Hippocampal formation (tissue), 2 donors: Measurements from ENCODE around the gene GSPT1.
"Not testable (repeated sequence)": the region's sequence is repeated elsewhere in the genome, so short reads cannot be mapped to it uniquely, and the experiment has no call there.

Experiments
- DNase-seq, 2 donors: peaks; one replicate each; lab custom pipeline; 2025; lab: John Stamatoyannopoulos, UW

GSPT1 gene

DNA sequence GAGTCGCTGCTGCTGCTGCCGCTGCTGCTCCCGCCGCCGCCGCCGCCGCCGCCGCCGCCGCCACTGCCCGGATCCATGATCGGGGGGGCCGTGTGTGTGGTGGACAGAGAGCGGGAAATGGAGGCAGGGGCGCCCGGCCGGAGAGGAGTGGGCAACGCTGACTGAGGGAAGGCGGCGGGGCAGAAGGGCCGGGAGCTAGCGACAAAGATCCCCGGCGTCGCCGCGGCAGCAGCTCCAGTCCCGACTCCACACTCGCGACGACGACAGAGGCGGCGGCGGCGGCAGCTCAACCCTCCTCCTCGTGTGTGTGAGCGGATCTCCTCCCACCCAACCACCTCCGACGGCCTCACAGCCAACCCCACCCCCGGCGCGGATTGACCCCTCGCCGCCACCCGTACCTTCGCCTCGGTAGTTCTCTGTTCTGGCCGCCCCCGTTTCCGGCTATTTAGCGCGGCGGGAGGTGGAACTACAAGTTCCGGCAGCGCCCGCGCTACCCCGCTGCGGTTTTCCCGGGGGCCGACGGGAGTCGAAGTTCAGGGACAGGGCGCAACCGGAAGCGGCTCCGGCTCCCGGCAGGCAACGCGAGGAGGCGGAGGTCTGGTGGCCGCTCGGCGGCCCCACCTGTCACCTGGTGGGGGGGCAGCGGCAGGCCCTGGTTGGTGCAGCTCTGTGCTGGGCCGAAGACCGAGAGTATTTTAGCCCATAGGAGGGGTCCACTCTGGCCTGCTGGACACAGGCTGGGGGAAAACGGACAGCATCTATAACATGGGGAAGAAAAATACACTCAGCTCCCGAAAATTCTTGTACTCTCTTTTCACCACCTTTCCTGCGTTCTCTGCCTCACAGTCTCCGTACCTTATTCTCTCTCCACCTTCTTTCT lies at the start of gene GSPT1:
TSS of gene GSPT1 (minus strand) at position 313 of the 880 bp plus-strand sequence. CDS start at position 77, 236 bp downstream.
- DNase-seq = peak; percentile 95 to 97

DNA sequence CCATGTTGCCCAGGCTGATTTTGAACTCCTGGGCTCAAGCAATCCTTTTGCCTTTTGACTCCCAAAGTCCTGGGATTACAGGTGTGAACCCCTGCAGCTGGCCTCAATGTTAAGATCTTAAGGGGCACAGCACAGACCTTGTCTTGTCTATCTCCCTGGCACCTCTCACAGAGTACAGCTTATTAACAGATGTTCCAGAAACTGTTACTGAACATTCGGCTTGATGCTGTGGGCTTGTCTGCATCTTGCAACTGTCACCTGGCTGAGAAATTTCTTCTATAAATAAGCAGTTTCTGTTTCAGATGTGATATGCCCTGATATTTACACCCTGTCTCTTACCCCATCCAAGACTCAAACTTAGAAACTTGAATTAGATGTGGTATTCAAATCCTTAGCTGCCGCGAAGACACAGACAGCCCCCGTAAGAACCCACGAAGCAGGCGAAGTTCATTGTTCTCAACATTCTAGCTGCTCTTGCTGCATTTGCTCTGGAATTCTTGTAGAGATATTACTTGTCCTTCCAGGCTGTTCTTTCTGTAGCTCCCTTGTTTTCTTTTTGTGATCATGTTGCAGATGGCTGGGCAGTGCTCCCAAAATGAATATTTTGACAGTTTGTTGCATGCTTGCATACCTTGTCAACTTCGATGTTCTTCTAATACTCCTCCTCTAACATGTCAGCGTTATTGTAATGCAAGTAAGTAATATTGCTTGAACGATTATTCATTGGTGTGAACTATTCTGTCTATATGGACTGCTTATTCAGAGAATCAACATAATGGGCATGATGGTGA lies 49.2 kb upstream of the GSPT1 start, which contains the start of gene TNFRSF17:
TSS of gene TNFRSF17 (plus strand) at position 450 of the 791 bp plus-strand sequence. CDS start at position 565, 115 bp downstream.
- DNase-seq = no peak

DNA sequence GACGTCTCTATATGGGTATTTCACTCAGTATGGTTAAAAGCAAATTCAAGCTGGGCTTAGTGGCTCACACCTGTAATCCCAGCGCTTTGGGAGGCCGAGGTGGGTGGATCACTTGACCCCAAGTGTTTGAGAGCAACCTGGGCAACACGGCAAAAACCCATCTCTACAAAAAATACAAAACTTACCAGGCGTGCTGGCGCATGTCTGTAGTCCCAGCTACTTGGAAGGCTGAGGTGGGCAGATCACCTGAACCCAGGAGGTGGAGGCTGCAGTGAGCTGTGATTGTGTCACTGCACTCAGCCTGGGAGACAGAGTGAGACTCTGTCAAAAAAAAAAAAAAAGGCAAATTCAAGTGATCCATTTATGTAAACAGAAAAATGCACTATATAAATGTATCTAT lies 48.0 kb upstream of the GSPT1 start:
- DNase-seq = no peak

DNA sequence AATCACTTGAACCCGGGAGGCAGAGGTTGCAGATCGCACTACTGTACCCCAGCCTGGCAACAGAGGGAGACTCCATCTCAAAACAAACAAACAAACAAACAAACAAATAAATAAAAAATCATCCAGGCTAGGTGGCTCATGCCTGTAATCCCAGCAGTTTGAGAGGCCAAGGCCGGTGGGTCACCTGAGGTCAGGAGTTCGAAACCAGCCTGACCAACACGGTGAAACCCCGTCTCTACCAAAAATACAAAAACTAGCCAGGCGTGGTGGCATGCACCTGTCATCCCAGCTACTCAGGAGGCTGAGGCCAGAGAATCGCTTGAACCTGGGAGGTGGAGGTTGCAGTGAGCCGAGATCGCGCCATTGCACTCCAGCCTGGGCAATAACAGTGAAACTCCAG lies 47.2 kb upstream of the GSPT1 start:
- DNase-seq = not testable (repeated sequence)

DNA sequence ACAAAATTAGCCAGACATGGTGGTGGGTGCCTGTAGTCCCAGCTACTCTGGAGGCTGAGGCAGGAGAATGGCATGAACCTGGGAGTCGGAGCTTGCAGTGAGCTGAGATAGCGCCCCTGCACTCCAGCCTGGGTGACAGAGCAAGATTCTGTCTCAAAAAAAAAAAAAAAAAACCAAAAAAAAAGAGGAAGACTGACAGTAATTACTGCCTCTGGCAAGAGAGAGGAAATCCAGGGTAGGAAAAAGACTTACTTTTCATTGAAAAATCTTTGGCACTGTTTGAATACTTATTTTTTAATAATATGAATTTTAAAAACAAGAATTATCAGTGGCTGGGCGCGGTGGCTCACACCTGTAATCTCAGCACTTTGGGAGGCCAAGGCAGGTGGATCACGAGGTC lies 46.7 kb upstream of the GSPT1 start:
- not testable (repeated sequence) for DNase-seq

DNA sequence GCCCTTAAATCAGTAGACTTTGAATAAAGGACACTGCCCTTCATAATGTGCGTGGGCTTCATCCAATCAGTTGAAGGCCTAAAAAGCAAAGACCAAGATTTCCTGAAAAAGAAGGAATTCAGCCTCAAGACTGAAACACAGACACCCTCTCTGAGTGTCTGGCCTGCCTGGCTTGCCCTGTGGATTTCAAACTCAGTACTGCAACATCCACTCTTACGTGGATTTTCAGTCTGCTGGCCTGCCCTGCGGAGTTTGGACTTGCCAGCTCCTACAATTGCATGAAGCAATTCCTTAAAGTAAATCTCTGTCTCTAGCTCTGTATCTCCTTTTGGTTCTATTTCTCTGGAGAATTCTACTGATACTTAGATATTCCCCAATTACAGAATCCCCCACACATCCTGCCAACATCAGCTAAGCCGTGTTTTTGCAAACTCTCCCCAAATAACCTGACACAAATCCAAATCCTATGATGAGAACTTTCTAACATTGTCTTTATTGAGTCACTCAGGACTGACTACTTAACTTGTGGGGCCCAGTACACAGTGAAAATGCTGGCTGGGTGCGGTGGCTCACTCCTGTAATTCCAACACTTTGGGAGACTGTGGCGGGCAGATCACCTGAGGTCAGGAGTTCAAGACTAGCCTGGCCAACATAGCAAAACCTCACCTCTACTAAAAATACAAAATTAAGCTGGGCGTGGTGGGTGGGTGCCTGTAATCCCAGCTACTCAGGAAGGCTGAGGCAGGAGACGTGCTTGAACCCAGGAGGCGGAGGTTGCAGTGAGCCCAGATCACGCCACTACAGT lies 42.0 kb upstream of the GSPT1 start:
- no peak for DNase-seq

DNA sequence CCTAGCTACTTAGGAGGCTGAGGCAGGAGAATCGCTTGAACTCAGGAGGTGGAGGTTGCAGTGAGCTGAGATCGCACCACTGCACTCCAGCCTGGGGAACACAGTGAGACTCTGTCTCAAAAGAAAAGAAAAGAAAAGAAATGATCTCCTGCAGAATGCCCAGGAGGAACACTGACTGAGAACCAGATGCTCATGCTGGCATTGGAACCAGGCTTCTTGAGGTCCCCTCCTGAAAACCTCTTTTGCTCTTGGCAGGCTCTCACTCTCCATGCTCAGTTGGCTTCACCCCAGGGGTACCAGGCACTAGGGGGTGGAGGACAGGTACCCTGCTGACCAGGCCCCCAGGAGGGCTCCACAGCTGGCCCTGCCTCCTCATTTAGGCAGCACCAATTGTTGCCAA lies 40.8 kb upstream of the GSPT1 start:
- no peak for DNase-seq

DNA sequence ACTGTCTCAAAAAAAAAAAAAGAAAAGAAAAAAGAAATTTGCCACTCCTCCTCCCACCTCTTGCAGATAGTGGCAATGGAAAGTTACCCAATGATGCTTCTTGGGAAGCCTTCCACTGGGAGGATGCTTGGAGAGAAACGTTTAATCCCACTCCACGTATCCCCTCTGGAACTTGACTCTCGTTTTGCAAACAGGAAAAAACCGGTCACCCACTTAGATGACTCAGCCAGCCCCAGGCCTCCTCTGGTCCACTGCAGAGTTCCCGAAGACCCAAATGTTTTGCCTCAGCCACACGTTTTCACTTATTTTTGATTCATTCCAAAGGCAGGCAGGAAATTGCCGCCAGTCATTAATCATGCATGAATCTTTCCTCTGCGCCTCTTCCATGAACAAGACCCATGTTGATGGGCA lies 40.0 kb upstream of the GSPT1 start:
- no peak for DNase-seq

DNA sequence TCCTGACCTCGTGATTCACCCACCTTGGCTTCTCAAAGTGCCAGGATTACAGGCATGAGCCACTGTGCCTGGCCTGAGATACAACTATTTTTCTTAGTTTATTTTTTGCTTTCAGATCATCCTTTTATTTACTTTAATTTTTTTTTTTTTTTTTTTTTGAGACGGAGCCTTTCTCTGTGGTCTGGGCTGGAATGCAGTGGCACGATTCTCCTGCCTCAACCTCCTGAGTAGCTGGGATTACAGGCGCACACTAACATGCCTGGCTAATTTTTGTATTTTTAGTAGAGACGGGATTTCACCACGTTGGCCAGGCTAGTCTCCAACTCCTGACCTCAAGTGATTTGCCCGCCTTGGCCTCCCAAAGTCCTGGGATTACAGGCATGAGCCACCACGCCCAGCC lies 37.8 kb upstream of the GSPT1 start:
- DNase-seq = not testable (repeated sequence)

DNA sequence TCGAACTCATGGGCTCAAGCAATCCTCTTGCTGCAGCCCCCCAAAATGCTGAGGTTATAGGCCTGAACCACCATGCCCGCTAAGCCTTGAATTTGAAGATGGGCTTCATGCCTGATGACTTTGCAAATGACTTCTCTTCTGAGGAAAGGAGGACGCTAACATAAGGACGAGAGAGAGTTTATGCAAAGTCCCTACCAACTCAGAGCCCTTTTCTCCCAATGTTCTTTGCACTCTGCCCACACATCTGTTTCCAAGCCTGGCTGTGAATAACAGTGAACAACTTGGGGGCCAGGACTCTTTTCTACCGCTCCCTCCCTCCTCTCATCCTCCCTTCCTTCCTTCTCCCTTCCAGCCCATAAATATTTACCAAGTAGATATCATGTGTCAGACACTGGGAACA lies 34.6 kb upstream of the GSPT1 start:
- no peak for DNase-seq

DNA sequence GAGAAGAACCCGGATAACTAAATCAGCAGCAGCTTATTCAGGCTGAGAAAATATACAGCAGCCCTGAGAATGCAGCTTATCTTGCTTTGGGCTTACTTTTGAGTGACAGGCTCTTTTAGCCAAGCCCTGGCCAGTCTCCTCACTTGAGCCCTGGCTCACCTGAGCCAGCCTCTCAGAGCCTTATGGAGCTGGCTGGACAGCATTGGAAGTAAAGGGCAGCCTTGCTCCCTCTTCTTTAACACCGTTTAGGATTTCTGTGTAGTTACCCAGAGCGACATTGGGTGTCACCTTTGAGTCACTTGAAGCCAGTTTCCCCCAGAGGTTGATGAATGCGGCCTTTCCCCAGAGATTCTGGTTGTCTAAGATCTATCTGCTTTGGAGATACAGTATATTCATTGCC lies 33.8 kb upstream of the GSPT1 start:
- DNase-seq = peak; percentile 23 to 71

DNA sequence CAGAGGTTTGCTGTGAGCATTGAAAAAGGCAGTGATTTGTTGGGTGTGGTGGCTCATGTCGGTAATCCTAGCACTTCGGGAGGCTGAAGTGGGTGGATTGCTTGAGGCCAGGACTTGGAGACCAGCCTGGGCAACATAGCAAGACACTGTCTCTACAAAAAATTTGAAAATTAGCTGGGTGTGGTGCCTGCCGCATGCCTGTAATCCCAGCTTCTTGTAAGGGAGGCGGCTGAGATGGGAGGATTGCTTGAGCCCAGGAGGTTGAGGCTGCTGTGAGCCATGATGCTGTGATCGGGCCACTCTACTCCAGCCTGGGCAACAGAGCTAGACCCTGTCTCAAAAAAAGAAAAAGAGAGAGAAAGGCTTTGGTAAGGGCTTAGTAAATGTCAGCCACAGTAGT lies 33.1 kb upstream of the GSPT1 start:
- no peak for DNase-seq

DNA sequence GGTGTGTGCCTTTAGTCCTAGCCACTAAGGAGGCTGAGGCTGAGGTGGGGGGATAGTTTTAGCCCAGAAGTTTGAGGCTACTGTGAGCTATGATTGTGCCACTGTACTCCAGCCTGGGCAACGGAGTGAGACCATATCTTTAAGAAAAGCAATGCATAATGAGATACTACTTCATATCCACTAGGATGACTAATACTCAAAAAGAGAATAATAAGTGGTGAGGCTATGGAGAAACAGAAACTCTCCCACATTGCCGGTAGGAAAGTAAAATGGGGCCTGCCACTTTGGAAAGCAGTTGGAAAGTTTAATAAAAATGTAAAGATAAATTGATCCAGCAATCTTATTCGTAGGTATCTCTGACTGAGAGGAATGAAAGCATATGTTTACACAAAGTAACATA lies 30.7 kb upstream of the GSPT1 start:
- DNase-seq = no peak

DNA sequence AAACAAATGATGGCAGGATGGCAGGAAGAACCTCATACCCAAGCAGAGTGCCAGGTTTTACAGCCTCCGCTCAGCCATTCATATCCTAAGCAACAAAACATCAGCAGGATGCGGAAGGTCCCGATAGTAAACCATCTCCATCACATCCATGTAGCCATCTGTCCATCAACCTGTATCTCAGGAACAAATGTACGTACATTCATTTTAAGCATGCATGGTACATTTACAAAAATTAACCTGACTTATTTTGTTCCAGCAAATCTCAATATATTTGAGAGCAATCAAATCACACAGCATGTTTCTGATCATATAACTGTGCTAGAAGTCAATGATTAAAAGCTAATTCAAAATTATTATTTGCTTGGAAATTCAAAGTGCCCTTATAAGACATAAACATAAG lies 26.2 kb upstream of the GSPT1 start, which contains the start of gene NPIPB2:
TSS of gene NPIPB2 (minus strand) at position 101 of the 400 bp plus-strand sequence. CDS start at position 101, 0 bp downstream.
- DNase-seq = not testable (repeated sequence)

DNA sequence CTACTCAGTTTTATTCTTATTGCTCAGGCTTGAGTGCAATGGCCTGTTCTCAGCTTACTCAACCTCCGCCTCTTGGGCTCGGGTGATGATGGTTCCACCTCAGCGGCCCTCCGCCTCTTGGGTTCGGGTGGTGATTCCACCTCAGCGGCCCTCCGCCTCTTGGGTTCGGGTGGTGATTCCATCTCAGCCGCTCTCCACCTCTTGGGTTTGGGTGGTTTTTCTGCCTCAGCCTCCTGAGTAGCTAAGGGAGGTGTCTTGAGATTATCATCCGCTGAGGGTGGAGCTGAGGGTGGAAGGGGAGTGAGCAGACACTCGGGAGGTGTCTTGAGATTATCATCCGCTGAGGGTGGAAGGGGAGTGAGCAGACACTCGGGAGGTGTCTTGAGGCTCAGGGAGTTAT lies 11.6 kb upstream of the GSPT1 start:
- DNase-seq = not testable (repeated sequence)

DNA sequence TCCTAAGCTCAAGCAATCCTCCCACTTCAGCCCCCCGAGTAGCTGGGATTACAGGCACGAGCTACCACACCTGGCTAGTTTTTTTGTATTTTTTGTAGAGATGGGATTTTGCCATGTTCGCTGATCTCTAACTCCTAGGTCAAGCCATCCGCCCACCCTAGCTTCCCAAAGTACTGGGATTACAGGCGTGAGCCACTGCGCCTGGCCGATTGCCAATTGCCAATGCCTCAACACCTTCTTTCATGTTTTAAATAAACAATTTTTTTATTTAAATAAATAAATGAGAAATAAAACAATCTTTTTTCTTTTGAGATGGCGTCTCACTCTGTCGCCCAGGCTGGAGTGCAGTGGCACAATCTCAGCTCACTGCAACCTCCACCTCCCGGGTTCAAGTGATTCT lies 8.3 kb upstream of the GSPT1 start:
- DNase-seq = not testable (repeated sequence)

DNA sequence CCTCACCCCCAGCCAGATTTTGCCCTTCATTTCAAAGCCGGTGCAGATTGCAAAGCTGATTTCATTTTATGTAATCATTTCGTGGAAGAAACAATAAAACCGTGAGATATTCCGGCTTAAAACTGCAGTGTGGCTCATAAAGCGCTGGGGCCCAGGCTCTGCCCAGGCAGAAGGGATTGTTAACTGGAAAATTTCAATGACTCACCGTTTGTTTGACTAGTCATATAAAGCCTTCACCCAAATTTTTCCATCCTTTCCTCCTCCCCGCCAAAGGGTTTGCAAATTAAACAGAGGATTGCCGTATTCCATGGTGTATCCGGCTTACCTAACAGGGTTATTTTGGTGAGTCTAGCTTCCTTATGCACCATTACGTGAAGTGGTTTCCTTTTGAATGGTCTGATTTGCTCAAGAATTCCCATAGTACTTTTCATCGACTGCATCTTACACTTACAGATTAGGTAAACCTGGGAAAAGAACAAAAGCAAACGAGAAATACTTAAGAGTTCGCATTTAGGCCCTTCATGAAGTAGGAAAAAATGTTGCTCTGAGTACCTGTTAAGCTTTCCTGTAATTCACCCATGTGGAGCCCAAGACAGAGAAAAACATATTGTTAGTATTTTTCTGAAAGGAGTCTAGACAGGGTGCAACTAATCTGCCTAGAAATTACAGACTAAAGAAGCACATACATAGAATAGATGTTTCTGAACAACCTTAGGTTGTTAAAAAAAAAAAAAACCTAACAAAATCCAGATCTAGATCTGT lies 949 bp upstream of the GSPT1 start:
- no peak for DNase-seq

DNA sequence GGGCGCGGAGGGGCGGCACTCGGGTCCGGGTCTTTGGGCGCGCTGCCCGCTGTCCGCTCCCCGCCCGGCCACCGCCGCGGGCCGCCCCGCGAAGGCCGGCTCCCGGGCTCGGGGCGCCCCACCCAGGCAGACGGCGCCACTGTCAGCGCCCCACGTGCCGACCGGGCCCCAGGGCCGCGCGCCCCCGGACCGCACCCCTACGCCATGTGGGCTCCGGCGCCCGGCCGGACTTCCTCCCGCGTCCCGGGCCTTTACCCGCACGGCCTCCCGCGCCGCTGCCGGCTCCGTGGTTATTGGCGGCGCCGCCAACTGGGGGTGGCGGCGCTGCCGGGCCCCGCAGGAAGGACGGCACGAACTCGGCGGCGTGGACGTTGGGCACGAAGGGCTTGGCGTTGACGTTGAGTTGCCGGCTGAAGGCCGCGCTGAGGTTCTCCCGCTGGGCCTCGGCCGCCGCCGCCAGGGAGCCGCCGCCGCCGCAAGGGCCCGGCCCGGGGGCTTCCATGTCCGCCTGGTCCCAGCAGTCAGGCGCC lies 577 bp downstream of the GSPT1 start:
- no peak for DNase-seq

DNA sequence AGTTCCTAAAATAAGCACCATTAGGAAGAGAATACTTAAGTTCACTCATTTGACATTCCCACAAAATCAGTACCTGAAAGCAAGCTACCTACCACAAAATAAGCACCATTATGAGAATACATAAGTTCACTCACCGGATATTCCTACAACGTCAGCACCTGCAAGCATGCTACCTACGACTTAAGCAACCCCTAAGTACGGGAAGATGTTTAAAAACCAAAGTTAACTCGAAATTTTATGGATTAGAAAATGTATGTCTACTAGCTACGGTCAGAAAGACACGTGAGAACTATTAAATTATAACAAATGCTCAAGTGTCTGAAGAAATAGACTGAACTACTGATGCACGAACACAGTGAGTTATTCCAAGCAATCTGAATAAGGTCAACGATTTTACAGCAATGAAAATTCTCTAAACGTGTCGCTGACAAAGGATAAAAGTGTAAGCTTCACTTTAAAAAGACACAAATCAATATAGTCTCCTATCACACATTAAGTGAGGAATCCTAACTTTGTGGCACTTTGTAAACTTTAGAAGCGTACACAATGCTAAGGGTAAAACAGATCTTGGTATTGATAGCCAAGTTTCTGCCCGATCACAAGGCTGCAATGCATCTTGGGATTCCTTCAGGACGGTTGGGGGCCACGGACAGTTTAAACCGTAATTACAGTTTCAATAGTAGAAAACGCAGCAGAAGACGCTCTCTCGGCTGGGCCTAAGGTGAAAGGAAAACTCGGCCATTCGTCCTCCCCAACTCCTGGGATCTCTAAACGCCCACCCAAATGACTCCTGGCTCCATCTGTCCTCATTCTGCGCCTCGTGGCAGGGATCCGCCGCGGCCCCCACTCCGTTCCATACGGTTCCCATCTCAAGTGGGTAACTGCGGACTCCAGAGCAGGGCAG lies 1.3 kb downstream of the GSPT1 start:
- DNase-seq = no peak
